ENCODE results near the gene MAP2K5. TPM values are rescaled to one million over a fixed set of nuclear protein-coding genes. Genes with fewer than 3 reads are reported as not detected.

The MAP2K5 gene
- total RNA-seq, 1 donor from 2014 or later, result 26.7 TPM

DNA sequence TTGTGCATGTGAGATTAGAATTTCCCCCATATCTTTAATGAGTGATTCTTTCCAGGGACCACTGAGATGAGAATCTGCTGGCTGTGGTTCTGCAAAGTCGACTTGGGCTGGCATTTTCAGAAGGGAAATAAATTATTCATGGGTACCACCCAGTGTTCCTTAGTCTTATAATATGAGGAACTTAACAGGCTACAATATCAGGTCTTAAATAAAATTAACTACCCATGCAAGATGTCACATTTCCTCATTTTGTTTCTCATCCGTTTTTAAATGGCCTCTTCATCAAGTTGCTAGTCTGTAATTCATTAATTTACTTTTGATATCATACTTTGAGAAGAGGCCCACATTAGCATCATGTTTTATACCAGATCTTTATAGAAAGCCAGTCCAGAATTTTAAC is 224.5 kb downstream of the MAP2K5 start:
- POLR2A ChIA-PET, result no interaction called here
- CTCF ChIA-PET, result interaction anchor here (1.4 kb wide), 1 partner anchor 9 kb away, joined by 3 read pairs; no protein-coding TSS in a partner anchor
- Mint-ChIP-seq H3K4me3 (no peak overlapping the region), H3K27me3 (no peaks in the 10 kb centered on the region), H3K27ac (peak overlapping the region; percentile 79), H3K4me1 (peaks cover 47% of the 10 kb centered on the region), H3K9me3 (no peaks in the 10 kb centered on the region), H3K36me3 (ENCODE audit: low read depth) (peaks cover 3% of the 10 kb centered on the region)
- ATAC-seq (ENCODE audit: low read depth) (peak; percentile 60), DNase-seq (no peak)
- TF ChIP-seq, protein P1, sequence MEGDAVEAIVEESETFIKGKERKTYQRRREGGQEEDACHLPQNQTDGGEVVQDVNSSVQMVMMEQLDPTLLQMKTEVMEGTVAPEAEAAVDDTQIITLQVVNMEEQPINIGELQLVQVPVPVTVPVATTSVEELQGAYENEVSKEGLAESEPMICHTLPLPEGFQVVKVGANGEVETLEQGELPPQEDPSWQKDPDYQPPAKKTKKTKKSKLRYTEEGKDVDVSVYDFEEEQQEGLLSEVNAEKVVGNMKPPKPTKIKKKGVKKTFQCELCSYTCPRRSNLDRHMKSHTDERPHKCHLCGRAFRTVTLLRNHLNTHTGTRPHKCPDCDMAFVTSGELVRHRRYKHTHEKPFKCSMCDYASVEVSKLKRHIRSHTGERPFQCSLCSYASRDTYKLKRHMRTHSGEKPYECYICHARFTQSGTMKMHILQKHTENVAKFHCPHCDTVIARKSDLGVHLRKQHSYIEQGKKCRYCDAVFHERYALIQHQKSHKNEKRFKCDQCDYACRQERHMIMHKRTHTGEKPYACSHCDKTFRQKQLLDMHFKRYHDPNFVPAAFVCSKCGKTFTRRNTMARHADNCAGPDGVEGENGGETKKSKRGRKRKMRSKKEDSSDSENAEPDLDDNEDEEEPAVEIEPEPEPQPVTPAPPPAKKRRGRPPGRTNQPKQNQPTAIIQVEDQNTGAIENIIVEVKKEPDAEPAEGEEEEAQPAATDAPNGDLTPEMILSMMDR (IDR thresholded peaks at IDR 0.05), result no peak
- intact Hi-C loops (cut with micrococcal nuclease), result no loop called here

DNA sequence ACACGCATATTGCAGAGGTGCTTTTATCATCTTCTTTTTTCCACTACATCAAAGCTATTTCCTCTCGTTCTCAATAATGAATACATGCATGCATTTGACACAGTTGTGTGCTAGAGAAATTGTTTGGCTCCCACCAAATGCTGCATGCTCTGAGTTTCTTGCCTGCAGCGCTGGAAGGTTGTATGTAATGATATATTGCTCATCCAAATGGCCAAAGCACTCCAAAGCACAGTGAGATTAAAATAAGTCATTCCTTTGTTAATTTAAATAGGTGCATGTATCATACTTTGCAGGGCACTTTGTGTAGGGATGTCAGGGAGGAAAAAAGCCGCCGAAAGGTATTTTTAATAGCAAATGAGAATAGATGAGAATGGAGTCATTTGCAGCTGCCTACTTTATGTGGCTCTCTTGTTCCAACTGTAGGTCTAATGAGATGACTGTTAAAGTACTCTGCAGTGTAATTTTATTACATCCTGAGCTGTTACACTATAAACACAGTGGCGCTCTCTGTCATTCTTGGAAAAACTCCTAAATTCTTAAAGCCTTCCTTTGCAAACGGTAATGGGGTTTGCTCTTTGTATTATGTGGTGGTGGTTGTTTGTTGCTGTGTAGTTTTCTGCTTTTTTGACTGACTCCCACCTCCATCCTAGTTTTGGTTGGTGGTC is 225.9 kb downstream of the MAP2K5 start:
- Mint-ChIP-seq H3K4me3 (no peak overlapping the region), H3K9me3 (no peaks in the 10 kb centered on the region), H3K27me3 (no peaks in the 10 kb centered on the region), H3K36me3 (ENCODE audit: low read depth) (peaks cover 3% of the 10 kb centered on the region), H3K4me1 (peaks cover 33% of the 10 kb centered on the region), H3K27ac (no peak overlapping the region)
- intact Hi-C loops (cut with micrococcal nuclease), result no loop called here
- ATAC-seq (ENCODE audit: low read depth) (no peak), DNase-seq (no peak)
- TF ChIP-seq, protein P1 (IDR thresholded peaks at IDR 0.05), result no peak
- POLR2A ChIA-PET, result no interaction called here
- CTCF ChIA-PET, result no interaction called here

DNA sequence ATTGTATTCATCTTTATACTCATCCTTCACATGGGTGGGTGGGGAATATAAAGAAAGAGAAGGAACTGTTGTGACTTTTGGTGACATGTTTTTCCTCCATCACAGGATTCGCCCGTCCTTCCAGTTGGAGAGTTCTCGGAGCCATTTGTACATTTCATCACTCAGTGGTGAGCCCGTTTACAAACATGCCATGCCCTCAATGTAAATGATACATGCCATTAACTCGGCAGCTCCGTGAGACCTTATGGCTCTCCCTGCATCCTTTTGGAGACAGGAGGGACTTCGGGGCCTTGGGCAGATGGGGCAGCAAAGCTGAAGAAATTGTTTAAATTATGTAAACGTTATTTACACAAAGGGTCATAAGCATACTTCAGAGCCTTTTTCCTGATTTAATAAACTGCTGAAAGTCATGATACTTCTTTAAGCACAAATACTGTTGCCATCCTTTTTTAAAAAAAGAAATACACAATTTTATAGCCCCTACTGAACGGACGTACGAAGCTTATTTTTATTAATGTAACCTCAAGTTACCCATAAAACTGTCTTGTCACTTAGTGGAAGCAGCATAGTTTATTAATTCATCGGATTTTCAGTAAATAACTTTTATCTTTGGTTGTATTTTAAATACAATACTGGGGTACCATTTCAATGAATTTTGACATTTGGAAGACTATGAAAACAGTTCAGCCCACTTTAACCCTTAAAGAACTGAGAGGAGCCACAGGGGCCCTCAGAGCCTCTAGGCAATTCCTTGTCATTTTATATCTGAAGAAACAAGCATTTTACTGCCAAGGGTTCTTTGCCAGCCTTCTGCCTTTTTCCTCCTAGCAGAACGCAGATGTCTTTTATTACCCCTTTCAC is 227.2 kb downstream of the MAP2K5 start:
- ATAC-seq (ENCODE audit: low read depth) (no peak), DNase-seq (no peak)
- H3K4me1 Mint-ChIP-seq, result peaks cover 31% of the 10 kb centered on the region
- H3K4me3 Mint-ChIP-seq, result no peak overlapping the region
- POLR2A ChIA-PET, result no interaction called here
- CTCF ChIA-PET, result interaction anchor here (1.2 kb wide), 1 partner anchor 66 kb away, joined by 5 read pairs; no protein-coding TSS in a partner anchor
- peaks cover 3% of the 10 kb centered on the region for H3K36me3 Mint-ChIP-seq (ENCODE audit: low read depth)
- no peak overlapping the region for H3K27ac Mint-ChIP-seq
- intact Hi-C loops (cut with micrococcal nuclease), result no loop called here
- H3K27me3 Mint-ChIP-seq, result no peaks in the 10 kb centered on the region
- no peaks in the 10 kb centered on the region for H3K9me3 Mint-ChIP-seq
- TF ChIP-seq, protein P1 (IDR thresholded peaks at IDR 0.05), result no peak

GRCh38 chr15:67770358-67770628 is 227.8 kb downstream of the MAP2K5 start:
- ATAC-seq (ENCODE audit: low read depth) (no peak), DNase-seq (no peak)
- H3K27me3 Mint-ChIP-seq, result no peaks in the 10 kb centered on the region
- POLR2A ChIA-PET, result no interaction called here
- H3K4me3 Mint-ChIP-seq, result no peak overlapping the region
- peaks cover 3% of the 10 kb centered on the region for H3K36me3 Mint-ChIP-seq (ENCODE audit: low read depth)
- CTCF ChIA-PET, result interaction anchor here (1.2 kb wide), 1 partner anchor 66 kb away, joined by 5 read pairs; no protein-coding TSS in a partner anchor
- no peak overlapping the region for H3K27ac Mint-ChIP-seq
- peaks cover 30% of the 10 kb centered on the region for H3K4me1 Mint-ChIP-seq
- intact Hi-C loops (cut with micrococcal nuclease), result no loop called here
- TF ChIP-seq, protein P1 (IDR thresholded peaks at IDR 0.05), result no peak
- no peaks in the 10 kb centered on the region for H3K9me3 Mint-ChIP-seq

GRCh38 chr15:67771189-67771800 is 228.8 kb downstream of the MAP2K5 start:
- TF ChIP-seq, protein P1 (IDR thresholded peaks at IDR 0.05), result no peak
- no peak for DNase-seq
- ChIA-PET CTCF (interaction anchor here (1.2 to 2.0 kb wide), 3 partner anchors 9 to 65 kb away, joined by 3 to 6 read pairs (median 5); no protein-coding TSS in a partner anchor), POLR2A (no interaction called here)
- no peak overlapping the region for H3K4me3 Mint-ChIP-seq
- intact Hi-C loops (cut with micrococcal nuclease), result no loop called here
- no peaks in the 10 kb centered on the region for H3K9me3 Mint-ChIP-seq
- no peak overlapping the region for H3K27ac Mint-ChIP-seq
- no peaks in the 10 kb centered on the region for H3K27me3 Mint-ChIP-seq
- peaks cover 20% of the 10 kb centered on the region for H3K4me1 Mint-ChIP-seq
- no peak for ATAC-seq (ENCODE audit: low read depth)
- peaks cover 5% of the 10 kb centered on the region for H3K36me3 Mint-ChIP-seq (ENCODE audit: low read depth)
